ENCODE measurements around the gene AKAP7.

The AKAP7 gene

GRCh38 chr6:131183427-131184095 lies 48.3 kb downstream of the AKAP7 start:
- H3K9ac ChIP-seq (ENCODE audit: low read depth in 1 of 2, low read length in 2 of 2): no peak overlapping the region
- peaks cover 0 to 10% of the 10 kb centered on the region in 2 donors for H3K36me3 ChIP-seq (ENCODE audit: control insufficient read depth in 1 of 2, insufficient read depth in 2 of 2, low read length in 2 of 2)
- no peak overlapping the region for H3K4me3 ChIP-seq (ENCODE audit: low read depth in 1 of 2, low read length in 2 of 2)
- no peaks in the 10 kb centered on the region for H3K27me3 ChIP-seq (ENCODE audit: control insufficient read depth in 1 of 2, insufficient read depth in 2 of 2, low read length in 2 of 2)
- no peaks in the 10 kb centered on the region for H3K9me3 ChIP-seq (ENCODE audit: control insufficient read depth in 1 of 2, low read length in 2 of 2)
- no peak overlapping the region for H3K27ac ChIP-seq (ENCODE audit: low read depth, low read length)
- no peaks in the 10 kb centered on the region for H3K4me1 ChIP-seq (ENCODE audit: control insufficient read depth in 1 of 2, insufficient read depth in 2 of 2, low read length in 2 of 2)

DNA sequence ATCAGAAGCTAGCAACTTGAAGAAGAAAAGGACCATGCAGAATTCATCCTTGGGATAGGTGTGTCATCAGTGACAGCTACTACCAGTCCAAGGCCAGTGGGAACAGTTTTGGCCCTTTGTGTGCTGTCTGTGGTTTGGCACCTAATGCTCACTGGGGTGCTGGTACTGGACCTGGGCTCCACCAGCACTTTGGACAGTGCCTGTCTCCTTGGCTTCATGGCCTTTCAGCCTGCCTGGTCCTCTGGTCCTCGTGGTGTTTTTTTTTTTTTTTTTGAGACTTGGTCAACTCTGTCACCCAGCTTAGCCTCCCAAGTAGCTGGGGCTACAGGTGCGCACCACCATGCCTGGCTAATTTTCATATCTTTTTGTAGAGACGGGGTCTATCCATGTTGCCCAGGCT lies 56.3 kb downstream of the AKAP7 start:
- Histone ChIP-seq H3K36me3 (ENCODE audit: control insufficient read depth in 1 of 2, insufficient read depth in 2 of 2, low read length in 2 of 2) (peaks cover 0 to 3% of the 10 kb centered on the region in 2 donors), H3K9ac (ENCODE audit: low read depth in 1 of 2, low read length in 2 of 2) (no peak overlapping the region), H3K9me3 (ENCODE audit: control insufficient read depth in 1 of 2, low read length in 2 of 2) (peaks cover 0 to 13% of the 10 kb centered on the region in 2 donors), H3K27me3 (ENCODE audit: control insufficient read depth in 1 of 2, insufficient read depth in 2 of 2, low read length in 2 of 2) (no peaks in the 10 kb centered on the region), H3K4me3 (ENCODE audit: low read depth in 1 of 2, low read length in 2 of 2) (no peak overlapping the region), H3K4me1 (ENCODE audit: control insufficient read depth in 1 of 2, insufficient read depth in 2 of 2, low read length in 2 of 2) (no peaks in the 10 kb centered on the region), H3K27ac (ENCODE audit: low read depth, low read length) (no peak overlapping the region)

DNA sequence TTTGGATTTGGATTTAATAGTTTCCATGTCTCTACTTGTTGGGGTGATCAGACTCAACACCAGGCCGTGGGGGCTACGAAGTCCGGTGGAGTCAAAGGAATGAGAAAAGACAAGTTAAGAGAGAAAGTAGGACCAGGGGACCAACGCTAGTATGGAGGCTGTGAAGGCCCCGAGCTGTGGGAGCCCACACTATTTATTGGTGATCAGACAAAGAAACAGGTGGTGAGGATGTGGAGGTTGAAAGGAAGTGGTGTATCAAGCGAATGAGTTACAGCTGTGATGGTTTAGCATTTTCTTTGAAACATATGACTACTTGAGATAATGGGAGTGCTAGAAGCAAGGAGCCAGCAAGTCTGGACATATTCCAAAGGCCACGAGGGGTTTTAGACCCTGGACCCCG lies 62.4 kb downstream of the AKAP7 start:
- peaks cover 0 to 8% of the 10 kb centered on the region in 2 donors for H3K9me3 ChIP-seq (ENCODE audit: control insufficient read depth in 1 of 2, low read length in 2 of 2)
- H3K27ac ChIP-seq (ENCODE audit: low read depth, low read length): no peak overlapping the region
- H3K9ac ChIP-seq (ENCODE audit: low read depth in 1 of 2, low read length in 2 of 2): no peak overlapping the region
- H3K27me3 ChIP-seq (ENCODE audit: control insufficient read depth in 1 of 2, insufficient read depth in 2 of 2, low read length in 2 of 2): no peaks in the 10 kb centered on the region
- H3K36me3 ChIP-seq (ENCODE audit: control insufficient read depth in 1 of 2, insufficient read depth in 2 of 2, low read length in 2 of 2): peaks cover 0 to 3% of the 10 kb centered on the region in 2 donors
- H3K4me3 ChIP-seq (ENCODE audit: low read depth in 1 of 2, low read length in 2 of 2): no peak overlapping the region
- H3K4me1 ChIP-seq (ENCODE audit: control insufficient read depth in 1 of 2, insufficient read depth in 2 of 2, low read length in 2 of 2): peaks cover 3 to 8% of the 10 kb centered on the region in 2 donors

- H3K27me3 ChIP-seq (ENCODE audit: control insufficient read depth in 1 of 2, insufficient read depth in 2 of 2, low read length in 2 of 2): no peaks in the 10 kb centered on the region
- H3K4me1 ChIP-seq (ENCODE audit: control insufficient read depth in 1 of 2, insufficient read depth in 2 of 2, low read length in 2 of 2): peaks cover 3 to 8% of the 10 kb centered on the region in 2 donors
- H3K9ac ChIP-seq (ENCODE audit: low read depth in 1 of 2, low read length in 2 of 2): peak overlapping the region in 1 of 2 donors; percentile 9
- H3K27ac ChIP-seq (ENCODE audit: low read depth, low read length): no peak overlapping the region
- H3K36me3 ChIP-seq (ENCODE audit: control insufficient read depth in 1 of 2, insufficient read depth in 2 of 2, low read length in 2 of 2): peaks cover 0 to 3% of the 10 kb centered on the region in 2 donors
- no peaks in the 10 kb centered on the region for H3K9me3 ChIP-seq (ENCODE audit: control insufficient read depth in 1 of 2, low read length in 2 of 2)
- H3K4me3 ChIP-seq (ENCODE audit: low read depth in 1 of 2, low read length in 2 of 2): no peak overlapping the region
Measured at GRCh38 chr6:131199568-131200272, 64.5 kb downstream of the AKAP7 start.

DNA sequence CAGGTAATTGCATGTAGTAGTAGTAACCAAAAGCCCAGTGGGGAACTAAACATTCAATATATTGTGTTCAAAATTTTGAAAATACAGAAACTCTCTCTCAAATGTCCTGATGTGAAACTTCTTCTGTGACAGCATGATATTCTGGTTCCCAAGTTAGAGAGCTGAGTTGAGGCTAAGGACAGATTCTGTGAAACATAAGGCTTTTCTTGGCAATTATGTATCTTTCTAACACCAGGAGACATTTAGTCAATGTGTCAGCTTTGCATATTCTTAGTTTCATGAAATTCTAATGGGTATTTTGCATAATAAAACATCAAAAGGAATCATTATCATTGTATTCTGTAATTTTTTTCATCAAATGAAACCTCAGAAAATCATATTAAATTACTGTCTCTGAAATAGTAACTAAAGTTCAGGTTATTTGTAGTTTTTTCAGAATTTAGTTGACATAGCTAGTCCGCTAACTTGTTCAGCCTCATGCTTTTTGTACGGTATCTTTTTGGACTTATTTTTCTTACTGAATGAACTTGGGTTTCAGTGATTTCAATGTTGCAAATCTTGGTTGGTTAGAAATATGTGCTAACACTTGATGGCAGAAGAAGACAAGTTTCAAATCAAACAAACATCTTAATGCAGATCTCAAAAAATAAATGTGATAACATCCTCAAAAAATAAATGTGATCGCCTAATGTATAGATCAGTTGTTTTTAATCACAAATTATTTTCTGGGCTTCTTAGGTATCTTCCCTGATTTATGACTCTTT lies 70.4 kb downstream of the AKAP7 start:
- Histone ChIP-seq H3K9me3 (ENCODE audit: control insufficient read depth in 1 of 2, low read length in 2 of 2) (no peaks in the 10 kb centered on the region), H3K4me1 (ENCODE audit: control insufficient read depth in 1 of 2, insufficient read depth in 2 of 2, low read length in 2 of 2) (no peaks in the 10 kb centered on the region), H3K4me3 (ENCODE audit: low read depth in 1 of 2, low read length in 2 of 2) (no peak overlapping the region), H3K36me3 (ENCODE audit: control insufficient read depth in 1 of 2, insufficient read depth in 2 of 2, low read length in 2 of 2) (no peaks in the 10 kb centered on the region), H3K27ac (ENCODE audit: low read depth, low read length) (no peak overlapping the region), H3K9ac (ENCODE audit: low read depth in 1 of 2, low read length in 2 of 2) (no peak overlapping the region), H3K27me3 (ENCODE audit: control insufficient read depth in 1 of 2, insufficient read depth in 2 of 2, low read length in 2 of 2) (no peaks in the 10 kb centered on the region)

DNA sequence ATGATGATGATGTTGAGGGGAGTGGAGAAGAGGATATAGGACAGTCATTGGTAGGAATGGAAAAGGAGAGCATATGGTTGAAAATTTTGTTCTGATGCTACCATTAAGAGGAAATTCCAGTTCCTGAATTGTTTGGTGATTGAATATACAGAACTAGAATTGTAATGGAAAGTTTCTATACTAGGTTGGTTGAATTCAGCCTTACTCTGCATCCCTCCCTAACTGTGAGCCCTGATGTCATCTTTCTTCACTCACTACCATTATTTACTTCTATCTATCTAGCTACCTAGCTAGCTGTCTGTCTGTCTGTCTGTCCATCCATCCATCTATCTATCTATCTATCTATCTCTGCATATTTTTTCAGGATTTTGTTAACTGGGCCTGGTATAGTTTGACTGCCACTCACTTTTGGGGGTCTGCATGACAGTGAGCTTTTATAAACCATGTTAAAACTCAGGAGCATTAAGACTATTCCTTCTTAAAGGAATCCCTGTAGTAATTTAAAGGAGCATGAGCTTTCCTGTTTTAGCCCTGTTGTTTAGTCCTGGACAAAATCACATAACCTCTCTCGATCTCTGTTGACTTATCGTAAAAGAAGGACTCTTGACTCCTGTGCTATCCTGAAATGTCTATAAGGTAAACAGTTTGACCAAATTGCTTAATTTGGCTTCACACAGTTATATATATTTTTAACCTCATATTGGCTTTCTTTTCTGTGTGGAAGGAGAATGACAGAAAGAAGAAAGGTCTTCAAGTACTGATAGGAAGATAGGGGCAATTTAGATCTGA lies 71.4 kb downstream of the AKAP7 start:
- no peaks in the 10 kb centered on the region for H3K36me3 ChIP-seq (ENCODE audit: control insufficient read depth in 1 of 2, insufficient read depth in 2 of 2, low read length in 2 of 2)
- no peaks in the 10 kb centered on the region for H3K4me1 ChIP-seq (ENCODE audit: control insufficient read depth in 1 of 2, insufficient read depth in 2 of 2, low read length in 2 of 2)
- H3K27ac ChIP-seq (ENCODE audit: low read depth, low read length): no peak overlapping the region
- H3K4me3 ChIP-seq (ENCODE audit: low read depth in 1 of 2, low read length in 2 of 2): no peak overlapping the region
- H3K9ac ChIP-seq (ENCODE audit: low read depth in 1 of 2, low read length in 2 of 2): no peak overlapping the region
- no peaks in the 10 kb centered on the region for H3K27me3 ChIP-seq (ENCODE audit: control insufficient read depth in 1 of 2, insufficient read depth in 2 of 2, low read length in 2 of 2)
- no peaks in the 10 kb centered on the region for H3K9me3 ChIP-seq (ENCODE audit: control insufficient read depth in 1 of 2, low read length in 2 of 2)

DNA sequence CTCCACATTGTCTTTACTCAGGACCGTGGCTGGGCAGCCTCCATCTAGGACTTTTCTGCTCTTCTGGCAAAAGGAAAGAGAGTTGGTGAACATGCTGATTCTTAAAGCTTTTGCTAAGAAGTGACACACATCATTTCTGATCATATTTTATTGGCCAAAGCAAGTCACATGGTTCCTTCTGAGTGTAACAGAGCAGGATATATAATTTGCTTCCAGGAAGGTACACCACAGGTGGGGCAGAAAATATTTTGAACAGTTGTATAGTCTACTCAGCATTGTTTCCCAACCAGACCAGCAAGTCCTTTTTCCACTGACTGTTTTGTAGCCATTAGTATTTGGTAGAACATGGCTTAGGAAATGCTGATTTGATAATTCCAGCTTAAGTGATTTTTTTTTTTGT lies 73.5 kb downstream of the AKAP7 start:
- Histone ChIP-seq H3K36me3 (ENCODE audit: control insufficient read depth in 1 of 2, insufficient read depth in 2 of 2, low read length in 2 of 2) (no peaks in the 10 kb centered on the region), H3K9me3 (ENCODE audit: control insufficient read depth in 1 of 2, low read length in 2 of 2) (no peaks in the 10 kb centered on the region), H3K4me3 (ENCODE audit: low read depth in 1 of 2, low read length in 2 of 2) (no peak overlapping the region), H3K9ac (ENCODE audit: low read depth in 1 of 2, low read length in 2 of 2) (no peak overlapping the region), H3K27ac (ENCODE audit: low read depth, low read length) (no peak overlapping the region), H3K27me3 (ENCODE audit: control insufficient read depth in 1 of 2, insufficient read depth in 2 of 2, low read length in 2 of 2) (no peaks in the 10 kb centered on the region), H3K4me1 (ENCODE audit: control insufficient read depth in 1 of 2, insufficient read depth in 2 of 2, low read length in 2 of 2) (peaks cover 7 to 17% of the 10 kb centered on the region in 2 donors)

DNA sequence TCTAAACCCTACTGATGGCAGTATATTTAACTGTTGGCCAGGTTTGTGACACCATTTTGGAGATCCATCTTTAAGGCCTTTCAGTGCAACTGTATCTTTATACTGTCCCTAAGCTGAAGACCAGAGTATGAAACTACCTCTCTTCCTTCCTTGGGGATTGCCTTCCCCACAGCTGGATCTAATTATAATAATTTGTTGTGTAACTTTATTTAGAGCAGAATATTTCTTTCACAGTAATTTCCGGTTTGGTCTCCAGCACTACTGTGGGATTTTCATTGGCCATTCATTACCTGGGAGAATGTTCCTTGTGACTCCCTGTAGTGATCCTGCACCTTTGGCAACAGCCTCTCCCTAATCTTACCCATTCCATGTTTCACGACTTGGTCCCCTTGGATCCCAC lies 75.2 kb downstream of the AKAP7 start:
- Histone ChIP-seq H3K9me3 (ENCODE audit: control insufficient read depth in 1 of 2, low read length in 2 of 2) (no peaks in the 10 kb centered on the region), H3K9ac (ENCODE audit: low read depth in 1 of 2, low read length in 2 of 2) (no peak overlapping the region), H3K27me3 (ENCODE audit: control insufficient read depth in 1 of 2, insufficient read depth in 2 of 2, low read length in 2 of 2) (no peaks in the 10 kb centered on the region), H3K27ac (ENCODE audit: low read depth, low read length) (no peak overlapping the region), H3K4me3 (ENCODE audit: low read depth in 1 of 2, low read length in 2 of 2) (no peak overlapping the region), H3K4me1 (ENCODE audit: control insufficient read depth in 1 of 2, insufficient read depth in 2 of 2, low read length in 2 of 2) (peaks cover 16 to 26% of the 10 kb centered on the region in 2 donors), H3K36me3 (ENCODE audit: control insufficient read depth in 1 of 2, insufficient read depth in 2 of 2, low read length in 2 of 2) (no peaks in the 10 kb centered on the region)

GRCh38 chr6:131212024-131212423 lies 76.8 kb downstream of the AKAP7 start:
- H3K4me3 ChIP-seq (ENCODE audit: low read depth in 1 of 2, low read length in 2 of 2): no peak overlapping the region
- H3K36me3 ChIP-seq (ENCODE audit: control insufficient read depth in 1 of 2, insufficient read depth in 2 of 2, low read length in 2 of 2): no peaks in the 10 kb centered on the region
- no peaks in the 10 kb centered on the region for H3K9me3 ChIP-seq (ENCODE audit: control insufficient read depth in 1 of 2, low read length in 2 of 2)
- no peak overlapping the region for H3K27ac ChIP-seq (ENCODE audit: low read depth, low read length)
- H3K27me3 ChIP-seq (ENCODE audit: control insufficient read depth in 1 of 2, insufficient read depth in 2 of 2, low read length in 2 of 2): no peaks in the 10 kb centered on the region
- peaks cover 18 to 41% of the 10 kb centered on the region in 2 donors for H3K4me1 ChIP-seq (ENCODE audit: control insufficient read depth in 1 of 2, insufficient read depth in 2 of 2, low read length in 2 of 2)
- H3K9ac ChIP-seq (ENCODE audit: low read depth in 1 of 2, low read length in 2 of 2): no peak overlapping the region
